Endometrial microvascular endothelial cells (primary cell): ENCODE results near the gene KRT32. TPM values are rescaled to one million over a fixed set of nuclear protein-coding genes. Genes with fewer than 3 reads are reported as not detected.
"Not testable (repeated sequence)": the region's sequence is repeated elsewhere in the genome, so short reads cannot be mapped to it uniquely, and the experiment has no call there.

Experiments used
- in situ Hi-C: cut with HindIII; loops from 2 replicates; pipeline ENCODE4 v1.10.0; 2017; ENCODE audit warnings: low sequenced_read_pairs, low pct_unique_long_range_greater_than_20kb; ENCODE audit errors: inconsistent ontology term
- total RNA-seq: library from RNA; depleted of rRNA; stranded (reverse); fragments of >200 nt; gene quantifications from one replicate; pipeline ENCODE4 v1.2.3, GENCODE V29; 2015; ENCODE audit errors: inconsistent ontology term

The KRT32 gene
- total RNA-seq, 1 donor from 2014 or later, result not detected

DNA sequence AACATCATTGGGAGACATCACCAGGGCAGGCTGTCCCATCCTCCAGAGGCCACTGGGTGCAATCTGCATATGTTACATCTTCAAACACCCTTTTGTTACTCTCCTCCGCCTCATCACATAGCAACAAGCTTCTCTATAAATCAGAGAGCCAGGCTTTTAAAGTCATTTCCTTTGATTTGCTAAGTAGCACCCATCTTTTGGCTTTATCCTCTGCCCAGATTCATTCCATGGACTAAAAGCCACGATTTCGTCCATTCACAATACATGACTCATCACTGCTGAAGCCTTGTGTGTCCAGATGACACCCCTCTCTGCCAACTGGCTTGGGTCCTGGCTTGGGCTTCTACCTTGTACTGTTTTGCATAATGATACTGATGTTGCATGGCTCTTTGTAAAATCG lies 24.4 kb downstream of the KRT32 start:
- in situ Hi-C loops, result no loop called here

GRCh38 chr17:41440531-41441033 lies 26.6 kb downstream of the KRT32 start, which contains the start of gene KRT38:
KRT38 (minus strand) TSS chr17:41440983; CDS start chr17:41440921, 62 bp downstream.
- in situ Hi-C loops, result no loop called here

GRCh38 chr17:41439375-41439774 lies 27.8 kb downstream of the KRT32 start:
- in situ Hi-C loops, result no loop called here

- in situ Hi-C loops, result no loop called here
Measured at GRCh38 chr17:41437769-41438168, 29.4 kb downstream of the KRT32 start.

DNA sequence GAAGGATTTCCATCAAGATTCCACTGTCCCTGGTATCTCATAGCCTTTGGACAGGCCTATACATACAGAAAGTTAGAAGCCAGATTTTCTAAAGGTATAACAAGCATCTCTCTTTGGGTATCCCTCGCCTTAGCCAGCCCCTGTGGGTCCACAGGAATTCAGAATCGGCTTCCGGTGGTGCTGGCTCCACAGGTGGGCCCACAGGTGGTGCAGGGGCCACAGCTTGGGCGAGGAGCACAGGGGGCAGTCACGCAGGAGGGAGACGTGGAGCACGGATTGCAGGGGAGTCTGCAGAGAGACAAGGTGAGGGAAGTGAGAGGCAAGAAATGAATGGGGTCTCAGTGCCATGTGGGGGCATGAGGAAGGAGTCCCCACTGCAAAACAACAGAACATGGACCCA lies 29.9 kb downstream of the KRT32 start:
- in situ Hi-C loops, result no loop called here

DNA sequence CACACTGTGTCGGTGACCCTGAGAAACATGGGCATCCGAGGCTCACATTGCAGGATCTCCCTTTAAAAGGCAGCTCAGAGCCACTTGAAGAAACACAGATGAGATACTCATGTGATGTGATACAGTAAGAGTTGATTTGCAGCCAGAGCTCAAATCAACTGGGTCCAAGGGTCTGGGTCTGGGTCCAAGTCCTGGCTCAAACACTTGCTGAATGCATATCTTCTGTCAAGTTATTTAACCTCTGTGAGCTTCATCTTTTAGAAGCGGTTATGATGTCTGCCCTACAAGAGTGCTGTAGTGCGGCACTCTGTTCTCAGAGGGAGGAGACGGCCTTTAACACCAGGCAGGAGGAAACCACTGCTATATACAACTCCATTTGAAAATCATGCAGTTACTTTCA lies 32.8 kb downstream of the KRT32 start:
- in situ Hi-C loops, result no loop called here

DNA sequence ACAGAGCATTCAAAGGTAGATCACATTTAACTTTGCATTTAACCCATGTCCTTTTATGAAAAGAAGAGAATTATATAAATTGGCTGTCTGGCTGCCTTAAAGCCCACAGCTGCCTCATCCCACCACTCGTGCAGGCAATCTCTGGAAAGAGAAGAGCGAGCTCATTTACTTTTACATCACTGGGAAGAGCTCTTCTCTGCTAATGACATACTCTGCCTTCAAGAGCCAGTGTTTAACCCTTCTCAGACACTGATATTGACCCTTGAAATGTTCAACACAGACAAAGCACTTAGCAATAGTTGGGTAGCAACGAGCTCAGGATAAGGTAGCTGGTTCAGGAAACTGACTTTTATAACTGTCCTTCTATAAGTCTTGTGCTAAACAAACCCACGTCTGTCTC lies 33.2 kb downstream of the KRT32 start:
- in situ Hi-C loops, result no loop called here

GRCh38 chr17:41433586-41433985 lies 33.6 kb downstream of the KRT32 start:
- in situ Hi-C loops, result no loop called here

- in situ Hi-C loops, result not testable (repeated sequence)
Measured at GRCh38 chr17:41430376-41430775, 36.8 kb downstream of the KRT32 start.

- in situ Hi-C loops, result no loop called here
Measured at GRCh38 chr17:41429667-41430066, 37.5 kb downstream of the KRT32 start.

DNA sequence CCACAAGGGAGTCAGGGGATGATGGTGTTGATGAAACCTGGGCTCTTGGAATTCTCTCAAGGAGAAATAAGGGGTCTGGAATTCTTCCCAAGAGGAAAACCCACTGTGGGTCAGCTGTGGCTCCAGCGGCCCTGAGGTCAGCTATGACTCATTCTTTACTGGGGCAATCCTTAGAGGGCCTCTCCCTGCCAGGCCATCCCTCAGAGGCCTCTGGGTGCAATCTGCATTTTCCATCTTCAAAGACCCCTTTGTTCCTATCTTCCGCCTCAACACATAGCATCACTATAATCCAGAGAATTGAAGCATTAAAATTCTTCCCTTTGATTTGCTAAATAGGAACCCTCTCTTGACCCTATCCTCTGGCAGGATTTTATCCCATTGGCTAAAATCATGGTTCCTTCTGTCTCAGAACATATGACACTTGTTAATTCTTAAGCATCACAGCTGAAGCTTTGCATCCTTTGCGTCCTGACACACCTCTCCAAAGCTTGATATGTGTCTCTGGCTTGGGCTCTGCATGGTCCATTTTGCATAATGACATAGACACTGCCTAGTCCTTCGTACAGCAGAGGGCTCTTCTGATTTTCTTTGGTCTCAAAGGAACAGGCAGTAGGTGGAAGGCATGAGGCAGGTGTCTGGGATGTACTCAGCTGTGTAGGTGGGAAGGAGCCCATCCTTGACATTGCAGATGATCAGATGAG lies 38.4 kb downstream of the KRT32 start:
- in situ Hi-C loops, result no loop called here

- in situ Hi-C loops, result no loop called here
Measured at GRCh38 chr17:41424111-41424635, 43.0 kb downstream of the KRT32 start, which contains the start of gene KRT37. KRT37 (minus strand) TSS chr17:41424585; CDS start chr17:41424523, 62 bp downstream.

DNA sequence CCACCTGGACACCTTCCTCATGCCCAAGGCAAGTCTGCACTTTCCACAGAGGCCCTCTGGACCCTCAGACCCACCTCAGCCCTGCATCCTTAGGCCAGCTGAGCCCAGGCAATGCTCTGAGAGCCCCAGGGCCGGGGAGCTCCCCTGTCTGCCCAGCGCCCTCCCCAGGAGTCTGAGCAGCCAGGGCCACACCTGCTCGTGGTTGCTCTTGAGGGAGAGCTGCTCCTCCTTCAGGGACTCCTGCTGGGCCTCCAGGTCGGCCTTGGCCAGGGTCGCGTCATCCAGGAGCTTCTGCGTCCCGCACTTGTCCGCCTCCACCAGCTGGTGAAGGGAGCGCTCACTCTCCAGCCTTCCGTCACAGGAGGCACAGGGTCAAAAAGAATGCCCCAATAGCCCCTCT lies 44.6 kb downstream of the KRT32 start:
- in situ Hi-C loops, result not testable (repeated sequence)

DNA sequence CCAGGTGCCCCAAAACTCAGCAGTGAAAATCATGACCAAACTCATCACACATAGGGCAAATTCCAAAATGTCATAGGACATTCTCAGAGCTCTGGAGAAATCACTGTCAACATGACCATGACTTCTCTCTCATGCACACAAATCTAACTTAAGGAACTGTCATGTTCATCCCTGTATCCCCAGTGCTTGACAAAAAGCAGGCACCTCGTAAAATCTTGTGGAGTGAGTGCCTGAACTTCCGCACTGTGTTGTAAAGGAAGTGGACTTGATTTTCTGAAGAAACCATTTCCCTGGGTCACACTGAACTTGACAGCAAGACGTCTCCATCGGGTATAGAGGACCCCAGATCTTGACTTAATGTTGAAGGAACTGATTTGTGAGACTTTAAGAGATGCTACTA lies 45.6 kb downstream of the KRT32 start:
- in situ Hi-C loops, result no loop called here

GRCh38 chr17:41421116-41421515 lies 46.1 kb downstream of the KRT32 start:
- in situ Hi-C loops, result no loop called here

GRCh38 chr17:41420134-41420533 lies 47.1 kb downstream of the KRT32 start:
- in situ Hi-C loops, result no loop called here

- in situ Hi-C loops, result no loop called here
Measured at GRCh38 chr17:41419716-41420115, 47.5 kb downstream of the KRT32 start.

- in situ Hi-C loops, result no loop called here
Measured at GRCh38 chr17:41418116-41418860, 48.9 kb downstream of the KRT32 start.

DNA sequence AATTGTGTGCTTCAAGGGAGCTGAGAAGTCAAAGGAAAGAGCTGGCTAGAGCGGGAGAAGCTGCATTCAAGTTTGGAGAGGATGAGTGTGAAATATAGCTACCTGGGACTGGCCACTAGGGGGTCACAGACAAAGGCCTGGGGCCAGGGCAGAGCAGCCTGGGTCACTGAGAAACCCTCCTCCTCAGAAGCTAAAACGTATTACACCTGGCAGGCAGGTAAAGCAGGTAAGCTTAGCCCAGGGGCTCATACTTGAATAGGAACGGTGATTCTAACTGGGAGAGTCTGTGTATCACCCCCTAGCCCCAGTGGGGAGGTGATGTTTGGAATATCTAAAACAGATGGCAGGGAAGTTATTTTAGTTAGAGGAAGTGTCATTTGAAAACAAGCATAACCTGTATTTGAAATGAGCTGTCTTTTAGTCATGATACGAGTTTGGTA lies 49.6 kb downstream of the KRT32 start:
- in situ Hi-C loops, result no loop called here

GRCh38 chr17:41417127-41417526 lies 50.1 kb downstream of the KRT32 start:
- in situ Hi-C loops, result no loop called here
